AG09309 (cell line): ENCODE measurements around the gene PTPN18.

ENCODE experiments used
- DNase-seq: peaks from one replicate; pipeline ENCODE4 v3.0.0-alpha.2; 2010; ENCODE audit warnings: low read depth
- H3K4me3 ChIP-seq: 2 replicates; pipeline ENCODE4 v1.5.1; 2011; ENCODE audit warnings: mild to moderate bottlenecking, low read depth, low read length, moderate library complexity; ENCODE audit not compliant: control insufficient read depth
- CTCF ChIP-seq: IDR thresholded peaks from 2 replicates; pipeline ENCODE4 v1.5.1; 2011; ENCODE audit warnings: mild to moderate bottlenecking, low read depth, low read length, inconsistent platforms; ENCODE audit not compliant: insufficient read depth, control insufficient read depth; ENCODE audit errors: missing control alignments

The PTPN18 gene, protein sequence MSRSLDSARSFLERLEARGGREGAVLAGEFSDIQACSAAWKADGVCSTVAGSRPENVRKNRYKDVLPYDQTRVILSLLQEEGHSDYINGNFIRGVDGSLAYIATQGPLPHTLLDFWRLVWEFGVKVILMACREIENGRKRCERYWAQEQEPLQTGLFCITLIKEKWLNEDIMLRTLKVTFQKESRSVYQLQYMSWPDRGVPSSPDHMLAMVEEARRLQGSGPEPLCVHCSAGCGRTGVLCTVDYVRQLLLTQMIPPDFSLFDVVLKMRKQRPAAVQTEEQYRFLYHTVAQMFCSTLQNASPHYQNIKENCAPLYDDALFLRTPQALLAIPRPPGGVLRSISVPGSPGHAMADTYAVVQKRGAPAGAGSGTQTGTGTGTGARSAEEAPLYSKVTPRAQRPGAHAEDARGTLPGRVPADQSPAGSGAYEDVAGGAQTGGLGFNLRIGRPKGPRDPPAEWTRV

DNA sequence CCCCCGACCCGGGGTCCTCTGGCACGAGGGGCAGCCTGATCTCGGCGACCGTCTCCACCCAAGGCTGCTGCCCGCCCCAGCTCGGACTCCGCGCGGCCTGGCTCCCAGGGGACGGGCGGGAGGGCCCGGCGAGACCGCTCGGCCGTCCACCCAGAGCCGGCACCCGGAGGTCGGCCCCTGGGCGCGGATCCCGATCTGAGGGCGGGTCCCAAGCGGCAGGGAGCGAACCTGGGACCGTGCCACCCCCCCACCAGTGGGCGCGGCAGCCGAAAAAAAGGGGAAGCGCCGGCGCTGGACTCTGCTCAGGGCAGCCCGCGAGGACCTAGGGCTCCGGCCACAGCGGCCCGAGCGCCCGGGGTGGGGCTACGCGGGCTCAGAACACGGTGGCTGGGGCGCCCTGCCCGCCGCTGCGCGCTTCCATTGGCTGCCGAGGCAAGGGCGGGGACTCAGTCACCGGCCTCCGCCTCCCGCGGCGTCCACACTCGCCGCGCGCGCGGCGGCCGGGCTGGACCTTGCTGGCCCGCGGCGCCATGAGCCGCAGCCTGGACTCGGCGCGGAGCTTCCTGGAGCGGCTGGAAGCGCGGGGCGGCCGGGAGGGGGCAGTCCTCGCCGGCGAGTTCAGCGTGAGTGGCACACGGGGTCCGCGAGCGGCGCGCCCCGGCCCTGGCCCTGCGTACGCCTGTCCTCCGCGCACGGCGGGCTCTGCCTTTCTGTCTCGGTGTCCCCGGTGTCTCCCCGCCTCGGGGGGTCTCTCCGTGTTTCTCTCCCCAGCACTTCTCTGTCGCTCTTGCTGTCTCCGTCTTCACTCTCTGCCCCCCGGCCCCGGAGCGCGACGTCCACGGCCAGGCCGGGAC is at the start of gene PTPN18:
Gene PTPN18, plus strand, starts transcription at position 479 of the 854 bp plus-strand sequence. Its CDS starts 52 bp downstream, at position 531.
- DNase-seq = peak; percentile 41
- H3K4me3 ChIP-seq = peak within 1 kb of the TSS; percentile 68
- peak; percentile 39 for TF ChIP-seq CTCF

DNA sequence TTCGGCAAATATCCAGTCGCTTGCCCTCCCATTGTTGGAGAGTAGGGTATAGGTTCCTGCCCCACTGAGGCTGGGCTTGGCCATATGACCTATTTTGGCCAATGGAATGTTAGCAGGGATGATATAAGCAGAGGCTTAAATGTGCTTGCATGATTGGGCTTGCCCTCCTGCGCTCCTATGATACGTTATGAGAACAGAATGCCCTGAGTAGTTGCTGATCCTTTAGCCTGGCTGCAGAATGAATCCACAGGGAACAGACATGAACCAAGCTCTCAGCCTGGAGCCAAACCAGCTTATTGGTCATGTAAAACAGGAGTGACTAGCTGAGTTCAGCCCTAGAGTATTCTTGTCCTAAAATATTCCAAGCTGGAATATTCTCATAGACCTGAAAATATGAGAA is 48.0 kb upstream of the PTPN18 start:
- TF ChIP-seq CTCF = no peak
- no peak for DNase-seq
- no peak overlapping the region for H3K4me3 ChIP-seq

- no peak for DNase-seq
- no peak for TF ChIP-seq CTCF
These were observed 45.0 kb upstream of the PTPN18 start for GRCh38 chr2:130310881-130311280.

GRCh38 chr2:130313812-130314334 is 42.0 kb upstream of the PTPN18 start:
- no peak for TF ChIP-seq CTCF
- H3K4me3 ChIP-seq = no peak overlapping the region
- no peak for DNase-seq

More at GRCh38 chr2:130310881-130311280, 45.0 kb upstream of the PTPN18 start:
- H3K4me3 ChIP-seq = no peak overlapping the region

- DNase-seq = no peak
- H3K4me3 ChIP-seq = no peak overlapping the region
- TF ChIP-seq CTCF = no peak
These were observed 41.5 kb upstream of the PTPN18 start for GRCh38 chr2:130314377-130314776.

DNA sequence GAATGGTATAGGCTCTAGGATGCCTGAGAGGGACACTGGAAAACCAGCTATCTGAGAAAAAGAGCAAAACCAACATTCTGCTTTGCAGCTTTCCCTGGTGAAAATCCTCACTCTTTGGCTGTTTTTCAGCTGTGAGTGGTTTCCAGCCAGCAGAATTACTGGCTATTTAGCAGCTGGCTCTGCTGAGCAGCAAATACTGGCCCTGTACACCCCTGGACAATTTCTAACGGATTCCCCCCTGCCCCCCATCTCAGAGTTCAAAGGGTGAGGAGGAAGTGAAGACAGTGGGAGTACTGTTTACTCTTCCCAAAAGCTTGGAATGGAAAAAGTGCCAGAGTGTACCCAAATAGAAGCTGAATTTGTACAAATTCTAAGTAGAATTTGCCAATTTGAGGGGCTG is 39.3 kb upstream of the PTPN18 start:
- no peak for TF ChIP-seq CTCF
- H3K4me3 ChIP-seq = no peak overlapping the region
- DNase-seq = no peak
